Suppressor macrophage treated with lipopolysaccharide for 4 hours (primary cell): ENCODE results near the gene RTN4IP1.

ENCODE experiments used
- DNase-seq: peaks from one replicate; pipeline ENCODE4 v3.0.0-alpha.2; 2020

The RTN4IP1 gene

GRCh38 chr6:106540907-106541306, 88.4 kb downstream of the RTN4IP1 start:
- DNase-seq: no peak

- DNase-seq: no peak
Observed at GRCh38 chr6:106540432-106540831, 88.9 kb downstream of the RTN4IP1 start.

GRCh38 chr6:106539936-106540335, 89.4 kb downstream of the RTN4IP1 start:
- peak; percentile 39 for DNase-seq

GRCh38 chr6:106538145-106538544, 91.2 kb downstream of the RTN4IP1 start:
- peak; percentile 44 for DNase-seq

GRCh38 chr6:106537662-106538061, 91.6 kb downstream of the RTN4IP1 start:
- DNase-seq: no peak

GRCh38 chr6:106536851-106537250, 92.4 kb downstream of the RTN4IP1 start:
- DNase-seq: peak; percentile 63

- DNase-seq: no peak
Observed at GRCh38 chr6:106536357-106536756, 92.9 kb downstream of the RTN4IP1 start.

GRCh38 chr6:106535012-106535411, 94.3 kb downstream of the RTN4IP1 start:
- DNase-seq: no peak

GRCh38 chr6:106534564-106534982, 94.7 kb downstream of the RTN4IP1 start:
- DNase-seq: no peak

GRCh38 chr6:106534004-106534403, 95.3 kb downstream of the RTN4IP1 start:
- DNase-seq: no peak

- no peak for DNase-seq
Observed at GRCh38 chr6:106533054-106533453, 96.2 kb downstream of the RTN4IP1 start.

GRCh38 chr6:106530502-106530901, 98.8 kb downstream of the RTN4IP1 start:
- DNase-seq: no peak

GRCh38 chr6:106530026-106530425, 99.3 kb downstream of the RTN4IP1 start:
- no peak for DNase-seq

- no peak for DNase-seq
Observed at GRCh38 chr6:106529438-106529837, 99.9 kb downstream of the RTN4IP1 start.

GRCh38 chr6:106528521-106528920, 100.8 kb downstream of the RTN4IP1 start:
- DNase-seq: no peak

GRCh38 chr6:106527979-106528378, 101.3 kb downstream of the RTN4IP1 start:
- peak; percentile 61 for DNase-seq

- DNase-seq: no peak
Observed at GRCh38 chr6:106527117-106527516, 102.2 kb downstream of the RTN4IP1 start.

- no peak for DNase-seq
Observed at GRCh38 chr6:106525882-106526275, 103.4 kb downstream of the RTN4IP1 start.

GRCh38 chr6:106525107-106525881, 104.0 kb downstream of the RTN4IP1 start:
- no peak for DNase-seq

- DNase-seq: no peak
Observed at GRCh38 chr6:106522562-106523250, 106.6 kb downstream of the RTN4IP1 start.
